HG03066 (cell line): Measurements from ENCODE around the gene GGA2.

Source experiments
- ATAC-seq: cut with Tn5 transposase; IDR thresholded peaks from one replicate; pipeline ENCODE4 v1.9.1; 2021; ENCODE audit warnings: low read depth; ENCODE audit not compliant: unreplicated experiment

GGA2 gene

GRCh38 chr16:23505671-23506605 is 4.4 kb downstream of the GGA2 start:
- no peak for ATAC-seq

GRCh38 chr16:23505180-23505665 is 5.1 kb downstream of the GGA2 start:
- ATAC-seq: no peak

- peak; percentile 49 for ATAC-seq
Observed at GRCh38 chr16:23504453-23505179, 5.7 kb downstream of the GGA2 start.

GRCh38 chr16:23504076-23504452 is 6.2 kb downstream of the GGA2 start:
- peak; percentile 16 for ATAC-seq

GRCh38 chr16:23502466-23502865 is 7.8 kb downstream of the GGA2 start:
- no peak for ATAC-seq

- no peak for ATAC-seq
Observed at GRCh38 chr16:23501291-23501690, 9.0 kb downstream of the GGA2 start.

GRCh38 chr16:23500862-23501225 is 9.4 kb downstream of the GGA2 start:
- ATAC-seq: no peak

- ATAC-seq: no peak
Observed at GRCh38 chr16:23500212-23500861, 10.0 kb downstream of the GGA2 start.

GRCh38 chr16:23499801-23500200 is 10.5 kb downstream of the GGA2 start:
- no peak for ATAC-seq

- ATAC-seq: no peak
Observed at GRCh38 chr16:23498863-23499262, 11.4 kb downstream of the GGA2 start.

- ATAC-seq: no peak
Observed at GRCh38 chr16:23497543-23497868, 12.8 kb downstream of the GGA2 start.

- no peak for ATAC-seq
Observed at GRCh38 chr16:23496821-23497542, 13.3 kb downstream of the GGA2 start.

- ATAC-seq: no peak
Observed at GRCh38 chr16:23495671-23496070, 14.6 kb downstream of the GGA2 start.

GRCh38 chr16:23494188-23494587 is 16.1 kb downstream of the GGA2 start:
- no peak for ATAC-seq

GRCh38 chr16:23491490-23492391 is 18.6 kb downstream of the GGA2 start:
- ATAC-seq: no peak

GRCh38 chr16:23486480-23486879 is 23.8 kb downstream of the GGA2 start:
- ATAC-seq: no peak

- no peak for ATAC-seq
Observed at GRCh38 chr16:23485841-23486240, 24.5 kb downstream of the GGA2 start.

- ATAC-seq: no peak
Observed at GRCh38 chr16:23485257-23485614, 25.1 kb downstream of the GGA2 start.

GRCh38 chr16:23484510-23485256 is 25.6 kb downstream of the GGA2 start:
- ATAC-seq: no peak
